ENCODE results near the gene CHRNA4. TPM values are rescaled to one million over a fixed set of nuclear protein-coding genes. Genes with fewer than 3 reads are reported as not detected.

CHRNA4 gene
- total and polyA plus RNA-seq, 2 donors (not counting 3 experiments of a cell fraction or from before 2014, with no cell fraction given), result not detected

DNA sequence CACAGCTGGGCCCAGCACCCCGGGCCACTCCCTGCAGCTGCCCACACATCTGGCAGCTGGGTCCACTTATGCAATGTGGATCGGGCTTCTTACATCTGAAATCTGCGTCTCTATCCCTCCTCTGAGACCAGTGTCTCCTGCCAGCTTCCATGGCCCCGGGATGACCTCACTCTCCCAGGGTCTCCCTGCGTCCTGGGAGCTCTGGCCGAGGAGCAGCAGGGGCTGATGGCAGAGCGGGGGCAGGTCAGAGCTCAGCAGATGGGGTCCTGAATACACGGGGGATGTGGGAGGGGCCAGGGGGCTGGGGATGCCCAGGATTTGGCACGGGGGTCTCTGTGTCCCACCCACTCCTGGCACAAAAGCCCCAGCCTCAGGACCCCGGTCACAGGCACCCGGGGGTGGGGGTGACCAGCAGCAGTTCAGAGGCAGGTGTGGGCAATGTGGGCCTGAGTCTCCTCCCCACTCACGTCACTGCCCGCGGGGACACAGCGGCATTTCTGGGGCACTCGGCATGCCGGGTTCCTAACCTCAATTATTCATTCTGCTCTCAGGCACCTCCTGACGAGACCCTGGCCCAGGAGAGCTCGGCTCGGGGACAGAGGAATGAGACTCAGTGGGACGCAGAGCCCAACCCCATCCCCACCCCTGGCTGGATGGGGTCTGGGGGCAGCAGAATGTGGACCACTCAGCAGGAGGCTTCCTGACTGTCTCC is 16.4 kb downstream of the CHRNA4 start:
- ChIA-PET POLR2A (no interaction called here), CTCF (interaction anchor here (1.6 kb wide), 1 partner anchor 35 kb away, joined by 5 read pairs; no protein-coding TSS in a partner anchor)
- Histone ChIP-seq H3K79me2 (ENCODE audit: control insufficient read depth, insufficient read depth, low read length) (no peaks in the 10 kb centered on the region), H3K4me1 (ENCODE audit: control insufficient read depth, extremely low read depth, insufficient read depth, low read length) (no peaks in the 10 kb centered on the region), H2AFZ (ENCODE audit: low read depth, low read length) (no peak overlapping the region), H3K27ac (ENCODE audit: insufficient read depth, low read depth, low read length) (no peak overlapping the region), H3K27me3 (ENCODE audit: control insufficient read depth in 2 of 2, insufficient read depth in 2 of 2, low read length in 2 of 2) (no peaks in the 10 kb centered on the region), H3K9ac (replicated peaks; ENCODE audit: extremely low read depth, insufficient read depth, low read length) (no peak overlapping the region), H3K36me3 (ENCODE audit: control insufficient read depth in 2 of 2, extremely low read depth in 1 of 2, insufficient read depth in 2 of 2, low read length in 2 of 2) (no peaks in the 10 kb centered on the region), H4K20me1 (replicated peaks; ENCODE audit: control insufficient read depth, extremely low read depth, insufficient read depth, low read length) (no peaks in the 10 kb centered on the region), H3K9me1 (replicated peaks; ENCODE audit: control insufficient read depth, extremely low read depth, insufficient read depth, low read length) (no peaks in the 10 kb centered on the region), H3K4me3 (replicated peaks in 1 of 3; ENCODE audit: insufficient read depth in 1 of 3, low read depth in 1 of 3, low read length in 3 of 3) (no peak overlapping the region), H3K9me3 (replicated peaks; ENCODE audit: control insufficient read depth, insufficient read depth, low read length) (no peaks in the 10 kb centered on the region), H3K4me2 (ENCODE audit: insufficient read depth, low read length) (no peak overlapping the region)
- DNase-seq (ENCODE audit: low read depth, low spot score) (no peak), FAIRE-seq (no peak)
- BruUV-seq (replicated peaks), result no TSS peak
- dilution Hi-C loops (cut with MboI; ENCODE audit: extremely low pct_ligation_motif_present, low sequenced_read_pairs) (no loop called here), intact Hi-C loops (cut with micrococcal nuclease) (no loop called here)
- TF ChIP-seq, protein P1, sequence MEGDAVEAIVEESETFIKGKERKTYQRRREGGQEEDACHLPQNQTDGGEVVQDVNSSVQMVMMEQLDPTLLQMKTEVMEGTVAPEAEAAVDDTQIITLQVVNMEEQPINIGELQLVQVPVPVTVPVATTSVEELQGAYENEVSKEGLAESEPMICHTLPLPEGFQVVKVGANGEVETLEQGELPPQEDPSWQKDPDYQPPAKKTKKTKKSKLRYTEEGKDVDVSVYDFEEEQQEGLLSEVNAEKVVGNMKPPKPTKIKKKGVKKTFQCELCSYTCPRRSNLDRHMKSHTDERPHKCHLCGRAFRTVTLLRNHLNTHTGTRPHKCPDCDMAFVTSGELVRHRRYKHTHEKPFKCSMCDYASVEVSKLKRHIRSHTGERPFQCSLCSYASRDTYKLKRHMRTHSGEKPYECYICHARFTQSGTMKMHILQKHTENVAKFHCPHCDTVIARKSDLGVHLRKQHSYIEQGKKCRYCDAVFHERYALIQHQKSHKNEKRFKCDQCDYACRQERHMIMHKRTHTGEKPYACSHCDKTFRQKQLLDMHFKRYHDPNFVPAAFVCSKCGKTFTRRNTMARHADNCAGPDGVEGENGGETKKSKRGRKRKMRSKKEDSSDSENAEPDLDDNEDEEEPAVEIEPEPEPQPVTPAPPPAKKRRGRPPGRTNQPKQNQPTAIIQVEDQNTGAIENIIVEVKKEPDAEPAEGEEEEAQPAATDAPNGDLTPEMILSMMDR (IDR thresholded peaks at IDR 0.05; ENCODE audit: extremely low read depth in 1 of 2, insufficient read depth in 1 of 2, low read depth in 1 of 2, low read length in 2 of 2), result no peak
- TF ChIP-seq POLR2AphosphoS5 (IDR thresholded peaks at IDR 0.05; ENCODE audit: insufficient read depth, low read depth, low read length) (no peak), JUN (IDR thresholded peaks at IDR 0.05; ENCODE audit: borderline replicate concordance, insufficient read depth, insufficient read length, low read depth) (no peak), EZH2 (IDR thresholded peaks at IDR 0.05; ENCODE audit: borderline replicate concordance, low read depth, low read length, severe bottlenecking) (no peak), POLR2A (IDR thresholded peaks at IDR 0.05; ENCODE audit: low read depth, low read length) (no peak), MAX (IDR thresholded peaks at IDR 0.05; ENCODE audit: insufficient read depth, insufficient read length) (no peak), MYC (IDR thresholded peaks at IDR 0.05; ENCODE audit: low read depth, low read length) (no peak), FOS (IDR thresholded peaks at IDR 0.05; ENCODE audit: borderline replicate concordance, insufficient read depth, low read length) (no peak), GATA2 (IDR thresholded peaks at IDR 0.05; ENCODE audit: insufficient read depth, insufficient read length, low read depth, low read length) (no peak)

All from endothelial cell of umbilical vein (primary cell).